Myocyte (in vitro differentiated cells): ENCODE data around the gene HNRNPCL1. TPM values are rescaled to one million over a fixed set of nuclear protein-coding genes. Genes with fewer than 3 reads are reported as not detected.
"Not testable (repeated sequence)": the region's sequence is repeated elsewhere in the genome, so short reads cannot be mapped to it uniquely, and the experiment has no call there.

Experiments used
- DNase-seq: peaks from one replicate; pipeline ENCODE4 v3.0.0-alpha.2; 2012; ENCODE audit warnings: low read depth
- polyA plus RNA-seq: library from polyadenylated mRNA; unstranded; fragments of >200 nt; gene quantifications from one replicate; pipeline ENCODE4 v1.2.1, GENCODE V29; 2012; ENCODE audit warnings: missing spikeins
- total RNA-seq: library from RNA; depleted of rRNA; stranded (reverse); fragments of >200 nt; gene quantifications from 2 replicates; pipeline ENCODE4 v1.2.3, GENCODE V29; 2014

HNRNPCL1 gene
- not detected in 2 replicates for total RNA-seq
- not detected for polyA plus RNA-seq

DNA sequence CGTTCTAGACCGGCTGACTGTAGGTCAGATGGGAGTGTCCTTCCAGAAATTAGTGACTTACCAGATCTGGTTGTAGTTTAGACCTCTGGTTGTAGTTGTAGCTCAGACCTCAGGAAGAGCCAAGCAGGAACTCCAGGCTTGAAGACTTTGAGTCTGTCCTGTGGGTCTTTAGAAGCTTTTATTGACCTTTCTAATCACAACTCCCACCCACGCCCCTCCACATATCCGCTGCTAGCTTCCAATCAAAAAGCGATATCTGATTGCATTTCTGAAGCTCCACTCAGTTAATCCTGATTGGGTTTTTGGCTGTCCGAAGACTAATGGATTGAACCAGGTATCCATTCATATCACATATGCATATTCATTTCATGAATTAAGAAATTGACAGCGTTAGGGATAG lies at the start of gene HNRNPCL1:
Gene HNRNPCL1 (minus strand): TSS at position 101 of the 400 bp plus-strand sequence. CDS start 431 bp downstream, outside the sequence.
- DNase-seq, result not testable (repeated sequence)

DNA sequence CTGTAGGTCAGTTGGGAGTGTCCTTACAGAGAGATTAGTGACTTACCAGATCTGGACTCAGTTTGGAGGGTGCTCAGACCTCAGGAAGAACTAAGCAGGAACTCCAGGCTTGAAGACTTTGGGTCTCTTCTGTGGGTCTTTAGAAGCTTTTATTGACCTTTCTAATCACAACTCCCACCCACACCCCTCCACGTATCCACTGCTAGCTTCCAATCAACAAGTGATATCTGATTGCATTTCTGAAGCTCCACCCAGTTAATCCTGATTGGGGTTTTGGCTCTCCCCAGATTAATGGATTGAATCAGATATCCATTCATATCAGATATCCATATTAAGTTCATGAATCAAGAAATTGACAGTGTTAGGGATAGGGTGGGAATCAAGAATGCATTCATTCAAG lies 49.6 kb upstream of the HNRNPCL1 start, which contains the start of gene PRAMEF10:
Gene PRAMEF10 (minus strand): TSS at position 101 of the 400 bp plus-strand sequence. CDS start 2,423 bp downstream, outside the sequence.
- not testable (repeated sequence) for DNase-seq

DNA sequence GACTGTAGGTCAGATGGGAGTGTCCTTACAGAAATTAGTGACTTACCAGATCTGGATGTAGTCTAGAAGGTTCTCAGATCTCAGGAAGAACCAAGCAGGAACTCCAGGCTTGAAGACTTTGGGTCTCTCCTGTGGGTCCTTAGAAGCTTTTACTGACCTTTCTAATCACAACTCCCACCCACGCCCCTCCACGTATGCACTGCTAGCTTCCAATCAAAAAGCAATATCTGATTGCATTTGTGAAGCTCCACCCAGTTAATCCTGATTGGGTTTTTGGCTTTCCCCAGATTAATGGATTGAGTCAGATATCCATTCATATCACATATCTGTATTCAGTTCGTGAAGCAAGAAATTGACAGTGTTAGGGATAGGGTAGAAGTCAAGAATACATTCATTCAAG lies 37.6 kb upstream of the HNRNPCL1 start, which contains the start of gene PRAMEF4:
Gene PRAMEF4 (minus strand): TSS at position 101 of the 400 bp plus-strand sequence. CDS start 2,807 bp downstream, outside the sequence.
- not testable (repeated sequence) for DNase-seq

DNA sequence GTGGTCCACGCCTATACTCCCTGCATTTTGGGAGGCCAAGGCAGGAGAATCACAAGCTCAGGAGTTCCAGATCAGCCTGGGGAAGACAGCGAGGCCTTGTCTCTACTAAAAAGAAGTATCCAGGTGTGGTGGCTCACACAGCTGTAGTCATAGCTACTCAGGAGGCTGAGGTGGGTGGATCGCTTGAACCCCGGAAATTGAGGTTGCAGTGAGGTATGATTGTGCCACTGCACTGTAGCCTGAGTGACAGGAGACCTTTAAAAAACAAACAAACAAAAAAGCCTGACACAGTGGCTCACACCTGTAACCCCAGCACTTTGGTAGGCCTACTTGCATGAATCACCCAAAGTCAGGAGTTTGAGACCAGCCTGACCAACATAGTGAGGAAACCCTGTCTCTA lies 29.9 kb upstream of the HNRNPCL1 start:
- not testable (repeated sequence) for DNase-seq

DNA sequence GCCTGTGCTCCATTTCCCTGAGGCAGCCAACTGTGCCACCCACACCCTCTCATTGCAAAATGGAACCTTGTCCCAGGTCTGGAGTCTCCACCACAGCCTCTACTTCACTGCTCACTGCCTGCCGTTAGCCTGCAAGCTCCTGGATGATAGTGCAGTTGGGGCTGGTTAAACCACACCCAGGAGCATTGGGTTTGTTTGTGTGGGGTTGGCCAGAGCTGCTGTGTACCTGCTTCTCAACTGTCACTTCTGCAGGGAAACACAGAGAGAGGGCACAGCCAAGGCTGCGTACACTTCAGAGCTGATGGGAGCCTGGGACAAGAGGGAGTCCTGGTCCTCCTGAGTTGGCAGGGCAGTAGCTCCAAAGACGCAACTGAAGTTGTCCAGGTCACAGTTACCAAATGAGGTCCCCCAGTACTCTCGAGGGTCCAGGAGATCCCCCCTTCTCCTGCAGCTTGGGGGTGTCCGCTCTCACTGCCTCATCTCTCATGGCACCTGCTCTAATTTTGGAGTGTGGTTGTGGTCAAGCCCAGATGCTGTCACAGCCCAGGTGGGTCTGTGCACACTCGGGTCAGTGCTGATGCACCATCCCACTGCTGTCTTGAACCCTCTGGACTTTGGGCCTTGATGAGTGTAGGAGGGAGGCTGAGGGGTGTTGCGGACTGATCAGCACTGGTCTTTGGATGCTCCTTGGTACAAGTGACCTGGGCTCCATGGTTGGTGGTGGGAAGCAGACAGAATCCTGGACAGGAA lies 14.8 kb upstream of the HNRNPCL1 start:
- not testable (repeated sequence) for DNase-seq

DNA sequence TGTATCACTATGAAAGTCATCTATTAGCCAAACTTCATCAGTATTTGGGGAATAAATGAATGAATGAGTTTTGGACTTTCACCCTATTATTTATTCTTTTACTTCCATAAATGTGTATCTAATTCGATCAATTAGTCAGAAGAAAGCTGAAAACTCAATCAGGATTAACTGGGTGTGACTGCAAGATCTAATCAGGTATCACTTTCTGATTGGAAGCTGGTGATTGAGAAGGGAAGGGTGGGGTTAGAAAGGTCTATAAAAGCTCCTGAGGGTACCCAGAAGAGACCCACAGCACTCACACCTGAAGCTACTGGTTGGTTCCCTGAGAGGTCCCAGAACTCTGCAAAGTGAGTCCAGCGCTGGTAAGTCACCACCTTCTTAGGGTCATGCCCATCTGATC lies 8.3 kb upstream of the HNRNPCL1 start, which contains the start of gene PRAMEF2:
Gene PRAMEF2 (plus strand): TSS at position 301 of the 400 bp plus-strand sequence. CDS start 1,924 bp downstream, outside the sequence.
- DNase-seq, result not testable (repeated sequence)

DNA sequence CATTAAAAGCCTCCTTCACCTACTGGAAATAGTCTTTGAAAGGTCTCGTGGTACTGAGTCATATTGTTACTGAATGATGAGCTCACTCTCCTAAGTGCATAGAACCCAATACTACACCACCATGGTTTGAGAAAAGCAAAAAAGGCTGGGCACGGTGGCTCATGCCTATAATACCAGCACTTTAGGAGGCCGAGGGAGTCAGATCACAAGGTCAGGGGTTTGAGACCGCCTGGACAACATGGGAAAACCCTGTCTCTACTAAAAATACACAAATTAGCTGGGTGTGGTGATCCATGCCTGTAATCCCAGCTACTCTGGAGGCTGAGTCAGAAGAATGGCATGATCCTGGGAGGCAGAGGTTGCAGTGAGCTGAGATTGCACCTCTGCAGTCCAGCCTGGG lies 3.3 kb upstream of the HNRNPCL1 start:
- peak; percentile 1 for DNase-seq

DNA sequence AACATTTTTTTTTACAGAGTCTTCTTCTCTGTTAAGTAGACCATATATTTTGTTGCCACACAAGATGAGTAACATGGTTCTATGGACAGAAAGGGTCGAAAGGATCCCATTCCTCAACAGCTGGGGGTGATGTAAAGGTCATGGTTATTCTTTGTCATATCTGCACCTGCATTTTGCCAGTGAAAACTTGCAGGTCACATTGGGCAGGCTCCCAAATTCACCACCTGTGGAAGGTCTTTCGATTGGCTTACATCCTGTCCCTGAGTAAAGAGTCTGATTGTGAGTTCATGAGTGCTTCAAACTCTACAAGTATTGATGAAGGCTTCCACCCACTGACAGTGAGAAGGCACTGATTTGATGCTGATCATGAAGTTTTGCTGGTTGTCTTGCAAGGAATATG lies 15.3 kb downstream of the HNRNPCL1 start:
- DNase-seq, result not testable (repeated sequence)

DNA sequence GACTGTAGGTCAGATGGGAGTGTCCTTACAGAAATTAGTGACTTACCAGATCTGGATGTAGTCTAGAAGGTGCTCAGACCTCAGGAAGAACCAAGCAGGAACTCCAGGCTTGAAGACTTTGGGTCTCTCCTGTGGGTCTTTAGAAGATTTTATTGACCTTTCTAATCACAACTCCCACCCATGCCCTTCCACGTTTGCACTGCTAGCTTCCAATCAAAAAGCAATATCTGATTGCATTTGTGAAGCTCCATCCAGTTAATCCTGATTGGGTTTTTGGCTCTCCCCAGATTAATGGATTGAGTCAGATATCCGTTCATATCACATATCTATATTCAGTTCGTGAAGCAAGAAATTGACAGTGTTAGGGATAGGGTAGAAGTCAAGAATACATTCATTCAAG lies 17.2 kb downstream of the HNRNPCL1 start, which contains the start of gene PRAMEF11:
Gene PRAMEF11 (minus strand): TSS at position 101 of the 400 bp plus-strand sequence. CDS start 2,621 bp downstream, outside the sequence.
- not testable (repeated sequence) for DNase-seq

DNA sequence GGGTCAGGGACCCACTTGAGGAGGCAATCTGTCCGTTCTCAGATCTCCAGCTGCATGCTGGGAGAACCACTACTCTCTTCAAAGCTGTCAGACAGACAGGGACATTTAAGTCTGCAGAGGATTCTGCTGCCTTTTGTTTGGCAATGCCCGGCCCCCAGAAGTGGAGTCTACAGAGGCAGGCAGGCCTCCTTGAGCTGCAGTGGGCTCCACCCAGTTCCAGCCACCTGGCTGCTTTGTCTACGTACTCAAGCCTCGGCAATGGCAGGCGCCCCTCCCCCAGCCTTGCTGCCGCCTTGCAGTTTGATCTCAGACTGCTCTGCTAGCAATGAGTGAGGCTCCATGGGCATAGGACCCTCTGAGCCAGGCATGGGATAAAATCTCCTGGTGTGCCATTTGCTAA lies 29.5 kb downstream of the HNRNPCL1 start:
- DNase-seq, result not testable (repeated sequence)

DNA sequence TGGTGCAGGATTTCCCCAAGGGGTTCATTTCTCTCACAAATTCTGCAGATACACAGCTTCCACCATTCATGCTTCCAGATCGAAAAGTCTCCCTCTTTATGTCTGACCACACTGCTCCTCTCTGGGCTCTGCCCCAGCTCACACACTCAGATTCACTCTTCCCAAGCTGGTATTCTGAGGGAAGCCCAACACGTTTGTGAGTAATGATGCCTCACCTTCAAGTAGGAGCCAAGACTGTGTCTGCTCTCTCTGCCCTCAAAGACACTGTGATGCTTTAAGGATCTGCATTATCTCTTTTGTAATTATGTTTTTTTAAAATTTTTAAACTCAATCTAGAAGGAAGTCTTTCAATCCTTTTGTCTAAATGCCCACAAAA lies 37.1 kb downstream of the HNRNPCL1 start:
- no peak for DNase-seq

DNA sequence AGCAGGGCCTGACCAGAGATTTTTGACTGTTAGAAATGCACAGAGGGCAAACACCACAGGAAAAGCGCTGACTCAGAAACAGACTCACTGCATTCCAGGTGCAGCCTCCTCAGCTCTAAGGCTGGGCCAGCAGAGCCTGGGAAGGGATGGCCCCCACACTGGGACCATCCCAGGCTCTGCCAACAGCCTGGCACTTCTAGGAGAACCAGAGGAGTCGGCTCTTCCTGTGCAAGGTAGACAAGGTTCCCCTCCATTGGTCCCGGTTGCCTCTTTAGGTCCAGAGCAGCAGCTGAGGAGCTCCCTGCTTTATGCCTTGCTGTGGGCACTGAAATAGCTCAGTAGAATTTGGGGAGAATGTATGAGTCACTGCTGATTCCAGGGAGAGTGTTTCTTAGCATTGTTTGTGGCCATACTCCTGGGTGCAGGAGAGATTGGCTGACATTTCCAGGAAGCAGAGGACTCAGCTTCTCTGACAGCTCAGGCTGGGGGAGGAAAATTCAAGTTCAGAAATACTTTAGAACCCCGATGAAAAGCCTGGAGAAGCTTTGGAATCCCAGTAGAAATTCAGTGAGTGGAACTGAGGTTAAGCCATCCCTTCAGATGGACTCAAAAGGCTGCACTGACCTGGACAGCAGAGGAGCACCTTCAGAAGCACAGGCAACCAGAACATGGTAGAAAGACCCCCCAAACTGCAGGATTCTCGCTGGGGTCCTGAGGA lies 37.7 kb downstream of the HNRNPCL1 start:
- no peak for DNase-seq

DNA sequence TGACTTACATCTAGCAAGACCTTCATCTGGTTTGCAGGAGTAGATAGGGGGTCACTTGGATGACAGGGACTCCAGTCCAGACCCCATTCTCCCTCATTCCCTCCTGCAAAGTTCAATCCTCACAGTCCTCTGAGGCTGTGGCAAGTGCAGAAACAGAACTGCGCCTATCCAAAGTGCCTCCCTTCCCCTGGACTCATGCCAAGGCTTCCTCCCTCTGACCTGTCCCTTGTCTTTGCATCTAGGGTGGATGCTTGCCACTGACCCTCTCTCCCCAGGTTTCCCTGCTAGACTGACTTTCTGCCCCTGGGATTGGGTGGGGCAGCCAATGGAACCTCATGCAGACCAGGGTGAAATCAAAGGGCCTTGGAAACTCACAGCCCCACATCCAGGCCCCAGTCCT lies 38.6 kb downstream of the HNRNPCL1 start:
- DNase-seq, result no peak

DNA sequence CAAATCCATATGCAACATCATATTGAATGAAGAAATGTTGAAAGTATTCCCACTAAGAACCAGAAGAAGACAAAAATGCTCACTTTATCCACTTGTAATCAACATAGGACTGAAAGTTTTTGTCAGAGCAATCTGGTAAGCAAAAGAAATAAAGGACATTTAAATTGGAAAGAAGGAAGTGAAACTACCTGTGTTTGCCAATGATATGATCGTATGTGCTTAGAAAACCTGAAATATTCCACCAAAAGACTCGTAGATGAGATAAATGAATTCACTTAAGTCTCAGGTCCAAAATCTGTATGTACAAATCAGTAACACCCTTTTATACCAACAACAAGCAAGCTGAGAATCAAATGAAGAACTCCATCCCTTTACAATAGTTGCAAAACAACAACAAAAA lies 48.8 kb downstream of the HNRNPCL1 start:
- DNase-seq, result no peak

DNA sequence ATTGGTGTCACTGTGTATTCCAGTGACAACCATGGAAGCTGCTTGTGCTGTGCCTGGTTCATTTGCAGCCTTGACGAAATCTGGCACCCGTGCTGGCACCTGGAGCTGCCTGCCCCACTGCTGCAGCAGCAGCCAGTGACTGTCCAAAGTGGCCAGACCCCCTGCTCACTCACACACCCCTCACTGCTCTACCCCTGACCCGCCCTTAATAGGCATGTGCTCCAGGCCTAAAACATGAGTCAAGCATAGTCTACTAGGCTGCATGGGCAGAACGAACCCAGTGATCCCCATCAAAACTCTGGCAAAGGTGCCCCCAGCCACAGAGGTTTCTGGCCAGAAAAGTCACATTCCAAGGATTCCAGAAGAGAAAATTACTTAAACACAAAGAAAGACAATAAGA lies 49.6 kb downstream of the HNRNPCL1 start:
- DNase-seq, result no peak

Other genes with a start within 250 kb of the HNRNPCL1 start
- 0.21 TPM in 1 of 2 replicates, not detected in the other for gene DHRS3, start 230.5 kb downstream of the HNRNPCL1 start, total RNA-seq
- not detected in 2 replicates for gene AADACL4, start 204.6 kb downstream of the HNRNPCL1 start, total RNA-seq
- not detected in 2 replicates for gene AADACL3, start 132.6 kb downstream of the HNRNPCL1 start, total RNA-seq
- not detected in 2 replicates for gene CFAP107, start 102.5 kb downstream of the HNRNPCL1 start, total RNA-seq
- gene PRAMEF12, start 75.0 kb downstream of the HNRNPCL1 start, total RNA-seq, result not detected in 2 replicates
- gene PRAMEF1, start 57.3 kb downstream of the HNRNPCL1 start, total RNA-seq, result not detected in 2 replicates
- gene PRAMEF11, start 17.3 kb downstream of the HNRNPCL1 start, total RNA-seq, result not detected in 2 replicates
- not detected in 2 replicates for gene PRAMEF2, start 8.4 kb upstream of the HNRNPCL1 start, total RNA-seq
- gene PRAMEF4, start 37.5 kb upstream of the HNRNPCL1 start, total RNA-seq, result not detected in 2 replicates
- not detected in 2 replicates for gene PRAMEF10, start 49.5 kb upstream of the HNRNPCL1 start, total RNA-seq
- gene PRAMEF7, start 67.9 kb upstream of the HNRNPCL1 start, total RNA-seq, result not detected in 2 replicates
- not detected in 2 replicates for gene PRAMEF6, start 98.9 kb upstream of the HNRNPCL1 start, total RNA-seq
- not detected in 2 replicates for gene PRAMEF27, start 207.9 kb upstream of the HNRNPCL1 start, total RNA-seq
- gene HNRNPCL3, start 212.0 kb upstream of the HNRNPCL1 start, total RNA-seq, result not detected in 2 replicates
- gene PRAMEF25, start 222.1 kb upstream of the HNRNPCL1 start, total RNA-seq, result not detected in 2 replicates